DMS79 treated with DMSO at 0.1 percent for 48 hours (cell line): ENCODE measurements around the gene YPEL3.

Experiments used
- DNase-seq: peaks from one replicate; lab custom pipeline; 2025; lab: John Stamatoyannopoulos, UW

The YPEL3 gene

GRCh38 chr16:30046178-30046577 lies 49.8 kb downstream of the YPEL3 start:
- DNase-seq, result no peak
